Osteoblast (primary cell): Measurements from ENCODE around the gene PLGRKT. TPM values are rescaled to one million over a fixed set of nuclear protein-coding genes. Genes with fewer than 3 reads are reported as not detected.

ENCODE experiments used
- DNase-seq: peaks from one replicate; pipeline ENCODE4 v3.0.0; 2011; ENCODE audit warnings: low spot score, mixed read lengths; ENCODE audit not compliant: insufficient read length; ENCODE audit errors: missing footprints
- H2AFZ ChIP-seq: 2 replicates; pipeline ENCODE4 v1.6.0; 2011; ENCODE audit warnings: mild to moderate bottlenecking, low read length
- H3K27ac ChIP-seq: 2 replicates; pipeline ENCODE4 v1.5.1; 2011; ENCODE audit warnings: mild to moderate bottlenecking, low read depth, low read length, moderate library complexity
- H3K27me3 ChIP-seq: 2 replicates; pipeline ENCODE4 v1.6.0; 2012; ENCODE audit warnings: mild to moderate bottlenecking, control low read depth, inconsistent platforms, low read length, moderate library complexity; ENCODE audit not compliant: insufficient read depth
- H3K36me3 ChIP-seq: 2 replicates; pipeline ENCODE4 v1.5.1; 2011; ENCODE audit warnings: mild to moderate bottlenecking, low read length, control low read depth, moderate library complexity; ENCODE audit not compliant: insufficient read depth
- H3K4me1 ChIP-seq: 2 replicates; pipeline ENCODE4 v1.5.1; 2011; ENCODE audit warnings: mild to moderate bottlenecking, low read length, control low read depth, moderate library complexity; ENCODE audit not compliant: insufficient read depth
- H3K4me2 ChIP-seq: 2 replicates; pipeline ENCODE4 v1.6.0; 2011; ENCODE audit warnings: mild to moderate bottlenecking, low read length; ENCODE audit not compliant: insufficient read depth
- H3K4me3 ChIP-seq: fragments of 200-600 bp; sonication (generic); 3 replicates; pipeline ENCODE4 v1.5.1; 2012; ENCODE audit warnings: mild to moderate bottlenecking, low read length, inconsistent platforms; ENCODE audit not compliant: insufficient read depth
- H3K79me2 ChIP-seq: 2 replicates; pipeline ENCODE4 v1.6.0; 2012; ENCODE audit warnings: mild to moderate bottlenecking, low read length, control low read depth, inconsistent platforms; ENCODE audit not compliant: insufficient read depth
- H3K9me3 ChIP-seq: 2 replicates; pipeline ENCODE4 v1.5.1; 2011; ENCODE audit warnings: low read depth, low read length, control low read depth
- H4K20me1 ChIP-seq: 2 replicates; pipeline ENCODE4 v1.6.0; 2012; ENCODE audit warnings: mild to moderate bottlenecking, low read length, control low read depth; ENCODE audit not compliant: insufficient read depth
- total RNA-seq: library from RNA; depleted of rRNA; stranded (reverse); fragments of >200 nt; gene quantifications from 2 replicates; pipeline ENCODE4 v1.2.3, GENCODE V29; 2012
- TF ChIP-seq, protein P1 (sequence below): IDR thresholded peaks from 2 replicates; pipeline ENCODE4 v1.5.1; 2011; ENCODE audit warnings: mild to moderate bottlenecking, low read depth, low read length, moderate library complexity; ENCODE audit errors: extremely low read depth

The PLGRKT gene
- total RNA-seq, 1 donor, result 15.6 TPM

DNA sequence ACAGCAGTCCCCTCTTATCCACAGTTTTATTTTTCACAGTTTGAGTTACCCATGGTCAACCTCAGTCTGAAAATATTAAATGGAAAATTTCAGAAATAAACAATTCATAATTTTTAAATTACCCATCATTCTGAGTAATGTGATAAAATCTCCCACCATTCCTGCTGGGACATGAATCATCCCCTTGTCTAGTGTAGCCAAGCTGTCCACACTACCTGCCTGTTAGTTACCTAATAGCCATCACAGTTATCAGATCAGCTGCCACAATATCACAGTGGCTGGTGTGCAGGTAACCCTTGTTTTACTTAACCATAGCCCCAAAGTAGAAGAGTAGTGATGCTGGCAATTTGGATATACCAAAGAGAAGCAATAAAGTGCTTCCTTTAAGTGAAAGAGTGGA, 10.7 kb downstream of the PLGRKT start:
- no peak overlapping the region for H2AFZ ChIP-seq
- no peaks in the 10 kb centered on the region for H3K9me3 ChIP-seq
- H3K27me3 ChIP-seq, result no peaks in the 10 kb centered on the region
- H3K4me2 ChIP-seq, result no peak overlapping the region
- no peak overlapping the region for H3K4me3 ChIP-seq
- H3K36me3 ChIP-seq, result peaks cover 4% of the 10 kb centered on the region
- no peak overlapping the region for H3K27ac ChIP-seq
- TF ChIP-seq, protein P1, sequence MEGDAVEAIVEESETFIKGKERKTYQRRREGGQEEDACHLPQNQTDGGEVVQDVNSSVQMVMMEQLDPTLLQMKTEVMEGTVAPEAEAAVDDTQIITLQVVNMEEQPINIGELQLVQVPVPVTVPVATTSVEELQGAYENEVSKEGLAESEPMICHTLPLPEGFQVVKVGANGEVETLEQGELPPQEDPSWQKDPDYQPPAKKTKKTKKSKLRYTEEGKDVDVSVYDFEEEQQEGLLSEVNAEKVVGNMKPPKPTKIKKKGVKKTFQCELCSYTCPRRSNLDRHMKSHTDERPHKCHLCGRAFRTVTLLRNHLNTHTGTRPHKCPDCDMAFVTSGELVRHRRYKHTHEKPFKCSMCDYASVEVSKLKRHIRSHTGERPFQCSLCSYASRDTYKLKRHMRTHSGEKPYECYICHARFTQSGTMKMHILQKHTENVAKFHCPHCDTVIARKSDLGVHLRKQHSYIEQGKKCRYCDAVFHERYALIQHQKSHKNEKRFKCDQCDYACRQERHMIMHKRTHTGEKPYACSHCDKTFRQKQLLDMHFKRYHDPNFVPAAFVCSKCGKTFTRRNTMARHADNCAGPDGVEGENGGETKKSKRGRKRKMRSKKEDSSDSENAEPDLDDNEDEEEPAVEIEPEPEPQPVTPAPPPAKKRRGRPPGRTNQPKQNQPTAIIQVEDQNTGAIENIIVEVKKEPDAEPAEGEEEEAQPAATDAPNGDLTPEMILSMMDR, result no peak
- DNase-seq, result no peak
- H3K4me1 ChIP-seq, result no peaks in the 10 kb centered on the region
- H4K20me1 ChIP-seq, result no peaks in the 10 kb centered on the region
- H3K79me2 ChIP-seq, result no peaks in the 10 kb centered on the region

DNA sequence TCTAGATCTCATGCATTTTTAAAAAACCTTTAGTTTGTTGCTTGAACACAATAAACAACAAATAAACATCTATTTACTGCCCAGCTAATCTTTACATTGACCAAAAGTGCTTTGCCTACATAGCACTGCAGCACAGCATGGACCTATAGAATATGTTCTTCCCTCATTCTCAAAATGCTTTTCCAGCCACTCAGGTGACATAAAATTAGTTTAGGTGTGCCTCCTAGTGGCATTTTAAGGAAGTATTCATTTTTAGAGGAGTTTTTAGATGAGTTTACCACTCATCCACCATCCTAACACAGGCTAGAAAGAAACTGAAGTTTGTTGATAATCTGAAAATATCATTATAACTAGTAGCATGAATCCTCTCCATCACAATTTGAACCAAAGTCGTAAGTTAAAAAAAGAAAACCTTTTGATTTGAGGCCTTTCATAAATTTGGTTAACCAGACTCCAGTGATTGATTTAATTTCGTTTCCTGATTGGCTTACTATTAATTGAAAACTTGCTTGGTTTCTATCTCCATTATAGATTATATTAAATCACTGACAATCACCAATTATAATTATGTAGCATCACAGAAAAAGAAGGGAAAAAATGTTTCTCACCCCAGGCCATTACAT, 12.6 kb downstream of the PLGRKT start:
- Histone ChIP-seq H3K27ac (no peak overlapping the region), H2AFZ (no peak overlapping the region), H3K36me3 (peaks cover 4% of the 10 kb centered on the region), H3K4me1 (no peaks in the 10 kb centered on the region), H3K27me3 (no peaks in the 10 kb centered on the region), H3K79me2 (no peaks in the 10 kb centered on the region), H3K9me3 (no peaks in the 10 kb centered on the region), H4K20me1 (no peaks in the 10 kb centered on the region), H3K4me2 (no peak overlapping the region), H3K4me3 (no peak overlapping the region)
- DNase-seq, result peak; percentile 84
- TF ChIP-seq, protein P1, result peak; percentile 54

DNA sequence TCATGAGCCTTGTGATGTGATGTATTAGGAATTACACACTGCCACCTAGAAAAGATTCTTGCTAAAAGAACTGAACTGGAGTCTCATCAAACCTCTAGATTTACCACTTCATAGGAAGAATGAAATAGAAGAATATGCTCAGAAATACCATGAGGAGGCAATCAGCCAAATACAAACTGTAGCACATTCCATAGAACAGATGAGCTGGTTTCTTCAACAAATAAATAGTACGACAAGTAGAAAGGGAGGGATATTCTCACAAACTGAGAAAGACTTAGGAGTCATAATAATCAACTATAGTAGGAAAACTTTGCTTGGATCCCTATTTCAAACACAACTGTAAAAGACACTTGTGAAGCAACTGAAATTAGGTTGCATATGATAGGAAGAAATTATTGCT, 15.4 kb downstream of the PLGRKT start:
- no peaks in the 10 kb centered on the region for H3K36me3 ChIP-seq
- no peak overlapping the region for H3K4me2 ChIP-seq
- H3K27ac ChIP-seq, result no peak overlapping the region
- H3K4me3 ChIP-seq, result no peak overlapping the region
- H3K9me3 ChIP-seq, result no peaks in the 10 kb centered on the region
- DNase-seq, result no peak
- TF ChIP-seq, protein P1, result no peak
- H3K27me3 ChIP-seq, result no peaks in the 10 kb centered on the region
- no peaks in the 10 kb centered on the region for H3K79me2 ChIP-seq
- no peaks in the 10 kb centered on the region for H3K4me1 ChIP-seq
- no peaks in the 10 kb centered on the region for H4K20me1 ChIP-seq
- no peak overlapping the region for H2AFZ ChIP-seq

DNA sequence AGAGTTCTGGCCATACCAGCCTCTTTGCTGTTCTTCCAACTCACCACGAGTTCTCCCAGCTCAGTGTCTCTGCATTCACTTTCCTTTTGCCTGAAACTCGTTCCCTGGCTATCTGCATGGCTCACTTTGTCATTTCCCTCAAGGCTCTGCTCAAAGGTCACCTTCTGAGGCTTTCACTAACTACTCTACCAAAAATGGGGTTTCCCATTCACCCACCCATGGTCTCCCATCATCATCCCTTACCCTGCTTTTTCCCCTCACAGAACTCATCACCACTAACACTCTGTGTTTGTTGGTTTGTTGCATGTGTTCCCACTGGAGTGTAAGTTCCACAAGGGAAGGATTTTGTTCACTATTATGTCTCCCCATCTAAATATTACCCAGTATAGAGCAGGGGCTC, 16.6 kb downstream of the PLGRKT start:
- Histone ChIP-seq H3K4me2 (no peak overlapping the region), H3K27me3 (no peaks in the 10 kb centered on the region)
- TF ChIP-seq, protein P1, result no peak

More for the DNA sequence above, 16.6 kb downstream of the PLGRKT start:
- H3K9me3 ChIP-seq, result no peaks in the 10 kb centered on the region
- no peak overlapping the region for H3K27ac ChIP-seq
- DNase-seq, result no peak
- H3K79me2 ChIP-seq, result no peaks in the 10 kb centered on the region
- H2AFZ ChIP-seq, result no peak overlapping the region
- H3K36me3 ChIP-seq, result no peaks in the 10 kb centered on the region
- no peak overlapping the region for H3K4me3 ChIP-seq
- no peaks in the 10 kb centered on the region for H4K20me1 ChIP-seq
- H3K4me1 ChIP-seq, result no peaks in the 10 kb centered on the region
